RKO (cell line): ENCODE measurements around the gene ZNF19.

Experiments
- DNase-seq: peaks from one replicate; pipeline ENCODE4 v3.0.0-alpha.2; 2016; ENCODE audit warnings: low spot score

ZNF19 gene

GRCh38 chr16:71489122-71489521, at the start of gene ZNF19:
ZNF19 (minus strand) TSS chr16:71489324; CDS start chr16:71482114, 7,210 bp downstream.
- no peak for DNase-seq

DNA sequence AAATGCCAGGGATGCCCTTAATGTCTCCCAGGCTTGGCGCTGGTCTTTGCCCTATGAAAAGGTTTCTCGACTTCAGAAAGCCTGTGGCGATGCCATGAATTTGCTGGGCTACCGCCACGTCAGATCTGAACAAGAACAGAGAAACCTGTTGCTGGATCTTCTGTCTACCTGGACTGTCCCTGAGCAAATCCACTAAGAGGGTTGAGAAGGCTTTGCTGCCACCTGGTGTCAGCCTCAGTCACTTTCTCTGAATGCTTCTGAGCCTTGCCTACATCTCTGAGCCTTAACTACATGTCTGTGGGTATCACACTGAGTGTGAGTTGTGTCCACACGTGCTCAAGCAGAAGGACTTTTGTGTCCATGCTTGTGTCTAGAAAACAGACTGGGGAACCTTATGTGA, 48.5 kb upstream of the ZNF19 start:
- DNase-seq: peak; percentile 53

- no peak for DNase-seq
Observed at GRCh38 chr16:71536752-71537499, 47.8 kb upstream of the ZNF19 start.

DNA sequence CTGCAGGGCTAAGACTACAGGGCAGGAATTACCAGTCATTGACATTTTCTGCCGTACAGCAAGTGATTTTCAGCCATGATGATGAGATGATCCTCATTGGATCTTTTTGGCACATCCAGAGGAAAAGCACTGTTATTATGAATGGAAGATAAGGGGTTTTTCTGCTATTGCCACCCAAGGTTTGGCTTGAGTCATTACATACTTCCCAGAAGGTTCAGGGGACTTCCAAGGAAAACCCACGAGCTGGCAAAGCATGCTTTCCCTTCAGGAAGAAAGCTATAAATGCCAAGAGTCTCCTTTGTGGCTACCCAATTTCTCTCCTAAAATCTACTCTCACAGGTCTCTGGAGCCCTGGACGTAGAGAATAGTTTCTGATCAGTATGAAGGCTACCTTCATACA, 43.2 kb upstream of the ZNF19 start:
- DNase-seq: no peak

DNA sequence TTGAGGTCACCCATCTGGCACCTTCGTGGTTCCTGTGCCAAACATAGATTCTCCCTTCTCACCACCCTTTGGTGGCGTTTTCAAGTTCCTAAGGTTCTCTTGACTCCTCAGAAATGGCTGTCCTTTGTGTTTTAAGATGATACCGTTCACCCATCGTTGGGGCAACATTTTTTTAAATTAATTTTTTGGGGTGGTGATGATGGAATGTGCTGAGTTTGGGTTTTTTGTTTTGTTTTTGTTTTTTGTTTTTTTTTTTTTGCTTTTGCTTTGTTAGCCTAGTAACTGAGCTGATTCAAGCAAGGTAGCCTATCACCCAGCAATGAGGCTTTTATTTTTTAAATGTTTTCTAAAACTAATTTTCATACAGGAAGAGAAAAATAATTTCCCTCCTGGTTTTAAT, 39.7 kb upstream of the ZNF19 start:
- no peak for DNase-seq

GRCh38 chr16:71528257-71528656, 39.1 kb upstream of the ZNF19 start:
- DNase-seq: no peak

DNA sequence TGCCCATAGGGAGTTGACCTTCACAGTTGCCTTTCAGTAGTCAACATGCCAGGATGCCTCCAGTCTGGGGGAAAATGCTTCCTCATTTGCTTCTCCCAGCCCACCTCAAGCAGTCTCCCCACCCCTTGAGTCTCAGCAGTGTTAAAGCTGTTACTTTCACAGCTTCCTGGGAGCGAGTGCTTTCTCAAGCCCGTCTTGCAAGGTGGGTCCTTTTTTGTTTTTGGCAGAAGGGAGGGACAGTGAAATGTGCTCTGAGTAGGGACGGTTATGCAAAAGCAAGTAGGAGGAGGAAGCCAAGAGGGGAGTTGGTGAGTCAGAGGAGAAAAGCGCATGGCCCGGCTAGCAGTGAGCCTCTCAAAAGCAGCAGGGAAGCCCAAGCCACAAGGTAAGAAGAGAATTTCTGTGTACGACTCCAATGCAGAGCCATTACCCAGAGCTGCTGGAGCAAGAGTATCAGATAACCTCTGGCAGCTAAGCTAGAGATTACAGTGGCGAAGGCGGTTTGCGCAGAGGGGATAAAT, 37.0 kb upstream of the ZNF19 start, which contains the start of gene CHST4:
Gene CHST4, plus strand, starts transcription at position 316 of the 521 bp plus-strand sequence. CDS start 10,252 bp downstream, outside the sequence.
- no peak for DNase-seq

GRCh38 chr16:71524566-71525553, 35.7 kb upstream of the ZNF19 start:
- DNase-seq: no peak

DNA sequence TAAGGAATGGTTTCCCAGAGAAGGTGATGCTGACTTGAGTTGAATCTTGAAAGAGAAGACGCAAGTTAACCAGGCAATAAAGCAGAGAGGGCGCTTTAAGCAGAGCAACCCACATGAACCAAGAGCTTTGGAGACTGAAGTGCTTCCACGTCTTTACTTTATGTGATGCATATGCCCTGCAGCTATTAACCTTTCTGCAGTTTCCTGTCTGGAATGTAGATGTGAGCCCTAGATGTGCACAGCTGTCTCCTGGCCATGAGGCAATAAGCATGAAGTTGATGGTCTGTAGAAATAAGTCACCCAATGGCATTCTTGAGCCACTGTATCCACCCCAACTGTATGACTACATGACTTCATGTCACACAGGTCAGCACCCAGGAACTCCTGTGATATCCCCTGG, 31.4 kb upstream of the ZNF19 start:
- no peak for DNase-seq

- DNase-seq: no peak
Observed at GRCh38 chr16:71515026-71515425, 25.9 kb upstream of the ZNF19 start.

- DNase-seq: no peak
Observed at GRCh38 chr16:71514476-71514875, 25.4 kb upstream of the ZNF19 start.

DNA sequence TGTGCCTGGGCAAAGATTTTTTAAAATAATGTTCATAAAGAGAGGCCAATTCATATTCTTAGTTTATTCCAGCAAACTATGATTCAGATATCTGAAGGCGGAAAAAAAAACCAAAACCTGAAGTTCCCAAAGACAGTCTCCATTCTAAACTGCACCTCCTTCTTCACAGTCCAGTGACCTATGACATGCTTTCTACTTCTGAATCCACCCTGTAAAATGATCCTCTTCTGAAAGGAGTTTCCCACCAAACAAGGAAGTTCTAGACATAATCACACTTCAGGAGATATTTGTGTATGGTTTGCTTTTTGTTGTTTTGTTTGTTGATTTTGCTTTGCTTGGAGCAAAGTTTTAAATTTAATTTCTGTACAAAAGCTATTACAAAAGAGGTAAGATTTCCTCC, 24.2 kb upstream of the ZNF19 start:
- DNase-seq: no peak

GRCh38 chr16:71507061-71507460, 17.9 kb upstream of the ZNF19 start:
- no peak for DNase-seq

DNA sequence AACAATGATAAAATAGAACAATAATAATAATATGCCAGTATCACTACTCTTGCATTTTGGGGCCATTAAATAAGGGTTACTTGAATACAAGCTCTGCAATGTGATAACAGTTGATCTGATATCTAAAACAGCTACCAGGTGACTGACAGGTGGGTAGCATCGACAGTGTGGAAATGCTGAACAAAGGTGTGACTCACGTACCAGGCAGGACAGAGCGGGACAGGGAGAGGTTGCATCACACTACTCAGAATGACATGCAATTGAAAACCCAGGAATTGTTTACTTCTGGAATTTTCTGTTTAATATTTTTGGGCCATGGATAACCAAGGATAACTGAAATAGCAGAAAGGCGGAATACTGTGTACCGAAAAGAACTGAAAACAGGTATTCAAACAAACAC, 15.8 kb upstream of the ZNF19 start:
- DNase-seq: no peak

DNA sequence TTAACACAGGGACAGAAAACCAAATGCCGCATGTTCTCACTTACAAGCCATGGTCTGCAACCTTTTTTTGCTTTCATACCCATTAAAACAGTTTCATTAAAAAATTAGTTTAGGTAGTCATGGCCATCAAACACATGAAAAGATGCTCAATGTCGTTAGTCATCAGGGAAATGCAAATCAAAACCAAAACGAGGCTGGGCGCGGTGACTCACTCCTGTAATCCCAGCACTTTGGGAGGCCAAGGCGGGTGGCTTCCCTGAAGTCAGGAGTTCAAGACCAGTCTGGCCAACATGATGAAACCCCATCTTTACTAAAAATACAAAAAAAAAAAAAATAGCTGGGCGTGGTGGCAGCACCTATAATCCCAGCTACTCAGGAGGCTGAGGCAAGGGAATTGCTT, 14.9 kb upstream of the ZNF19 start:
- peak; percentile 41 for DNase-seq

- DNase-seq: no peak
Observed at GRCh38 chr16:71501547-71501946, 12.4 kb upstream of the ZNF19 start.

GRCh38 chr16:71500964-71501363, 11.8 kb upstream of the ZNF19 start:
- peak; percentile 22 for DNase-seq

- DNase-seq: peak; percentile 77
Observed at GRCh38 chr16:71499775-71500364, 10.7 kb upstream of the ZNF19 start.

DNA sequence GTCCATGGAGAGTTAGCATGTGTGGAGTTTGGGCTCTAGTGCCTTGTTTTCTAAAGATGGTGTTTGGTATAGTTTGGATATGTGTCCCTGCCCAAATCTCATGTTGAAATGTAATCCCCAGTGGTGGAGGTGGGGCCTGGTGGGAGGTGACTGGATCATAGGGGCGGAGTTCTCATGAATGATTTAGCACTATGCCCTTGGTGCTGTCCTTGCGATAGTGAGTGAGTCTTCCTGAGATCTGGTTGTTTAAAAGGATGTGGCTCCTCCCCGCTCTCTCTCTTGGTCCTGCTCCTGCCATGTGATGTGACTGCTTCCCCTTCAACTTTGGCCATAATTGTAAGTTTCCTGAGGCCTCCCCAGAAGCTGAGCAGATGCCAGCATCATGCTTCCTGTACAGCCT, 8.9 kb upstream of the ZNF19 start:
- no peak for DNase-seq

- no peak for DNase-seq
Observed at GRCh38 chr16:71493213-71493612, 4.1 kb upstream of the ZNF19 start.

GRCh38 chr16:71492786-71493185, 3.7 kb upstream of the ZNF19 start:
- DNase-seq: no peak

DNA sequence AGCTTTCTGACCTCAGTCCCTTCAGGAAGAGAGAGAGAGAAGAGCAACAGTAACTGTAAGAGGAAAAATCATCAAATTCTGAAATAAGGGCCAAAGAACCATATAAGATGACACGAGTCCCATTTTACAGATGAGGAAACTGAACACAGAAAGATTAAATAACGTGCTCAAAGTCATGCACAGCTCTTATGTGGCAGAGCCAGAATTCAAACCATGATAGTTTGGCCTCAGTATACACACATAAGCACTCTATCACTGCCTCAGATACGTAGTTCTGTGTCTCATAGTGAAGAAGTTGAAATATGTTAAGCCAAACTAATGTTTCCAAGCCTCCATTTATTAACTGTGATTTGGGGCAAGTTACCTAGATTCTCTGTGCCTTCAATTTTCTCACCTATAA, 1.9 kb upstream of the ZNF19 start:
- no peak for DNase-seq
